HepG2 (cell line): ENCODE measurements around the gene ATG7. TPM values are rescaled to one million over a fixed set of nuclear protein-coding genes. Genes with fewer than 3 reads are reported as not detected.

Experiments
- ATAC-seq: fragments of 200-7000 bp; cut with Tn5 transposase; 3 replicates; pipeline ENCODE4 v1.9.1; 2020; ENCODE audit warnings: mild to moderate bottlenecking, moderate library complexity
- BruUV-seq: library from RNA; stranded (reverse); fragments of 400-500 nt; replicated peaks from 2 replicates; lab custom pipeline; 2021; lab: Mats Ljungman, UMichigan
- CTCF ChIA-PET: fragments of 300-600 bp; formaldehyde crosslinking; extraction: SDS; loops from one replicate; lab custom pipeline; 2021; ENCODE audit warnings: low total read pairs, inconsistent platforms, low intra/inter-chr PET ratio; lab: Yijun Ruan, JAX
- POLR2A ChIA-PET: fragments of 350-600 bp; sonication (Branson Sonifier 250); formaldehyde crosslinking; loops from one replicate; lab custom pipeline; 2020; ENCODE audit warnings: antibody characterized with exemption, inconsistent platforms; lab: Yijun Ruan, JAX
- DNase-seq: peaks from one replicate; pipeline ENCODE4 v3.0.0-alpha.2; 2015; ENCODE audit warnings: low spot score
- FAIRE-seq: peaks from 3 replicates; lab custom pipeline; 2011; peaks lifted over from hg19 to GRCh38; lab: Jason Lieb, UNC
- H2AFZ ChIP-seq: one replicate; pipeline ENCODE4 v1.6.1; 2011; ENCODE audit warnings: low read length, inconsistent platforms
- H3K27ac ChIP-seq: fragments of 300-600 bp; 3 replicates; pipeline ENCODE4 v1.8.0; 2011; ENCODE audit warnings: mixed run types, mild to moderate bottlenecking, mixed read lengths, low read length, inconsistent platforms; ENCODE audit not compliant: insufficient read depth; ENCODE audit errors: extremely low read length
- H3K27me3 ChIP-seq, 2 experiments: fragments of 200-600 bp in 1 of 2; 2 replicates in 1 of 2; 3 replicates in 1 of 2; pipeline versions ENCODE4 v1.6.0 to v1.8.0; 2011; ENCODE audit warnings: low read length in 2 of 2, mild to moderate bottlenecking in 2 of 2, moderate library complexity in 2 of 2, inconsistent platforms in 1 of 2; ENCODE audit not compliant: insufficient read depth in 2 of 2, control insufficient read depth in 1 of 2
- H3K36me3 ChIP-seq, 2 experiments: fragments of 200-600 bp in 1 of 2; replicated peaks in 1 of 2; 2 replicates in 1 of 2; 3 replicates in 1 of 2; pipeline versions ENCODE4 v1.5.1 to v1.8.0; 2011; ENCODE audit warnings: low read length in 2 of 2, inconsistent platforms in 1 of 2; ENCODE audit not compliant: insufficient read depth in 2 of 2, control insufficient read depth in 1 of 2
- H3K4me1 ChIP-seq: 2 replicates; pipeline ENCODE4 v1.5.1; 2012; ENCODE audit warnings: low read length, inconsistent platforms; ENCODE audit not compliant: insufficient read depth
- H3K4me2 ChIP-seq: 2 replicates; pipeline ENCODE4 v1.6.0; 2011; ENCODE audit warnings: low read depth, low read length, inconsistent platforms
- H3K4me3 ChIP-seq, 3 experiments: fragments of 200-600 bp in 1 of 3; sonication (generic), shearing (Covaris generic) in 1 of 3; replicated peaks in 1 of 3; 2 replicates each; pipeline ENCODE4 v1.5.1; 2011 to 2016; ENCODE audit warnings: low read length in 3 of 3, inconsistent platforms in 2 of 3, low read depth in 2 of 3, mild to moderate bottlenecking in 2 of 3, control low read depth in 1 of 3, mixed read lengths in 1 of 3; ENCODE audit not compliant: insufficient read depth in 1 of 3
- H3K79me2 ChIP-seq: one replicate; pipeline ENCODE4 v1.6.1; 2011; ENCODE audit warnings: low read length, inconsistent platforms; ENCODE audit not compliant: insufficient read depth
- H3K9ac ChIP-seq: 2 replicates; pipeline ENCODE4 v1.6.0; 2011; ENCODE audit warnings: mild to moderate bottlenecking, low read depth, low read length, inconsistent platforms; ENCODE audit not compliant: insufficient read depth
- H3K9me3 ChIP-seq: 2 replicates; pipeline ENCODE4 v1.5.1; 2012; ENCODE audit warnings: mild to moderate bottlenecking, low read length
- H4K20me1 ChIP-seq: 2 replicates; pipeline ENCODE4 v1.6.0; 2011; ENCODE audit warnings: inconsistent platforms, mild to moderate bottlenecking, low read length, moderate library complexity; ENCODE audit not compliant: insufficient read depth
- ARID3A ChIP-seq: IDR thresholded peaks from 2 replicates; pipeline ENCODE4 v1.6.1; 2012; ENCODE audit warnings: low read depth, low read length, improper control_type of control experiment
- ARNTL ChIP-seq: sonication (generic); formaldehyde crosslinking; IDR thresholded peaks from 2 replicates; pipeline ENCODE4 v1.4.0; 2020; ENCODE audit warnings: mild to moderate bottlenecking, missing genetic modification reagents
- CENPX ChIP-seq: sonication (generic); formaldehyde crosslinking; IDR thresholded peaks from 2 replicates; pipeline ENCODE4 v1.9.0; 2021; ENCODE audit warnings: mild to moderate bottlenecking, missing genetic modification reagents, moderate library complexity
- CERS6 ChIP-seq: sonication (generic); formaldehyde crosslinking; IDR thresholded peaks from 2 replicates; pipeline ENCODE4 v1.5.0; 2020; ENCODE audit warnings: missing genetic modification reagents
- GLI4 ChIP-seq: sonication (generic); formaldehyde crosslinking; IDR thresholded peaks from 2 replicates; pipeline ENCODE4 v1.5.1; 2020; ENCODE audit warnings: missing genetic modification reagents, mild to moderate bottlenecking, moderate library complexity, borderline replicate concordance
- GMEB1 ChIP-seq: sonication (generic); formaldehyde crosslinking; IDR thresholded peaks from 2 replicates; pipeline ENCODE4 v1.5.1; 2020; ENCODE audit warnings: missing genetic modification reagents, mild to moderate bottlenecking, borderline replicate concordance
- GPN1 ChIP-seq: sonication (generic); formaldehyde crosslinking; IDR thresholded peaks from 2 replicates; pipeline ENCODE4 v1.5.1; 2020; ENCODE audit warnings: missing genetic modification reagents, borderline replicate concordance
- SKI ChIP-seq: fragments of 450-650 bp; IDR thresholded peaks from one replicate; pipeline ENCODE4 v1.6.1; 2018; ENCODE audit warnings: mild to moderate bottlenecking; ENCODE audit not compliant: partially characterized antibody
- ZBED4 ChIP-seq: sonication (generic); formaldehyde crosslinking; IDR thresholded peaks from 2 replicates; pipeline ENCODE4 v1.4.0; 2020; ENCODE audit warnings: missing genetic modification reagents, borderline replicate concordance
- ZC3H13 ChIP-seq: sonication (generic); formaldehyde crosslinking; IDR thresholded peaks from 2 replicates; pipeline ENCODE4 v1.8.1; 2023; ENCODE audit warnings: mild to moderate bottlenecking, missing genetic modification reagents, moderate library complexity
- ZKSCAN5 ChIP-seq: sonication (generic); formaldehyde crosslinking; IDR thresholded peaks from 2 replicates; pipeline ENCODE4 v1.5.1; 2020; ENCODE audit warnings: mild to moderate bottlenecking, missing genetic modification reagents
- ZNF17 ChIP-seq: sonication (generic); formaldehyde crosslinking; IDR thresholded peaks from 2 replicates; pipeline ENCODE4 v1.5.0; 2020; ENCODE audit warnings: mild to moderate bottlenecking, missing genetic modification reagents
- ZNF331 ChIP-seq: sonication (generic); formaldehyde crosslinking; IDR thresholded peaks from 2 replicates; pipeline ENCODE4 v1.4.0; 2020; ENCODE audit warnings: missing genetic modification reagents
- ZNF530 ChIP-seq: sonication (generic); formaldehyde crosslinking; IDR thresholded peaks from 2 replicates; pipeline ENCODE4 v1.5.0; 2020; ENCODE audit warnings: low read depth, mild to moderate bottlenecking, missing genetic modification reagents
- ZNF580 ChIP-seq: IDR thresholded peaks from 2 replicates; pipeline ENCODE4 v1.6.1; 2016; ENCODE audit warnings: low read depth, borderline replicate concordance
- WGBS: methylation state at CpG from one replicate; pipeline ENCODE4 v1.1.6; 2017; ENCODE audit warnings: low lambda C conversion rate; 5-methylcytosine and 5-hydroxymethylcytosine counted together
- in situ Hi-C: cut with HindIII; loops from 2 replicates; pipeline ENCODE4 v1.10.0; 2017; ENCODE audit warnings: low pct_unique_long_range_greater_than_20kb; ENCODE audit not compliant: extremely low pct_ligation_motif_present
- intact Hi-C: fragments of 100-400 bp; cut with micrococcal nuclease; formaldehyde crosslinking; loops from one replicate; pipeline ENCODE4 v1.10.0; 2022; ENCODE audit not compliant: unreplicated experiment
- polyA plus RNA-seq, 8 experiments: library from polyadenylated mRNA; depleted of rRNA in 3 of 8; stranded (reverse) in 7 of 8; unstranded in 1 of 8; fragments of >200 nt; fragmentation: Illumina TruSeq in 4 of 8; extraction: Trizol in 4 of 8; gene quantifications; 2 replicates each; pipeline versions ENCODE4 v1.2.1 to v1.2.3, GENCODE V29; 2011 to 2016; ENCODE audit warnings: low read depth in 4 of 8, missing spikeins in 1 of 8, mixed read lengths in 1 of 8; ENCODE audit not compliant: insufficient read depth in 1 of 8
- total RNA-seq, 5 experiments: library from RNA; depleted of rRNA; stranded (reverse); fragments of >200 nt; fragmentation: Illumina TruSeq; extraction: Trizol; gene quantifications; 2 replicates each; pipeline ENCODE4 v1.2.3, GENCODE V29; 2016; ENCODE audit warnings: low read depth in 1 of 5

The ATG7 gene
- total and polyA plus RNA-seq, 2 of the 13 experiments (the other 11 are each of a cell fraction or from before 2014, with no cell fraction given): 7.8 to 22.1 TPM

GRCh38 chr3:11423868-11424267 is 151.7 kb downstream of the ATG7 start:
- H4K20me1 ChIP-seq: no peaks in the 10 kb centered on the region
- no peak overlapping the region for H2AFZ ChIP-seq
- ChIA-PET CTCF (no interaction called here), POLR2A (no interaction called here)
- no peaks in the 10 kb centered on the region; a peak in 1 of 5 replicates for H3K27me3 ChIP-seq
- BruUV-seq: no TSS peak
- H3K9ac ChIP-seq: no peak overlapping the region
- in situ Hi-C loops (no loop called here), intact Hi-C loops (no loop called here)
- H3K4me1 ChIP-seq: no peaks in the 10 kb centered on the region
- no peaks in the 10 kb centered on the region for H3K79me2 ChIP-seq
- H3K36me3 ChIP-seq: no peaks in the 10 kb centered on the region
- no peak overlapping the region for H3K4me2 ChIP-seq
- no peak for DNase-seq
- WGBS: 93% methylated on average over 6 of the region's 6 CpGs
- H3K4me3 ChIP-seq: no peak overlapping the region
- no peak for FAIRE-seq
- no peak overlapping the region for H3K27ac ChIP-seq
- H3K9me3 ChIP-seq: no peaks in the 10 kb centered on the region
- ATAC-seq: no peak
- TF ChIP-seq ZNF331 (CRISPR knock-in tag) (no peak), ZNF530 (no peak), ZNF17 (no peak), ARID3A (no peak), SKI (no peak), GMEB1 (CRISPR knock-in tag) (no peak), CENPX (CRISPR knock-in tag) (no peak), ZKSCAN5 (CRISPR knock-in tag) (no peak), ARNTL (CRISPR knock-in tag) (no peak), ZNF580 (no peak), ZC3H13 (CRISPR knock-in tag) (no peak), GLI4 (no peak), CERS6 (no peak), ZBED4 (CRISPR knock-in tag) (no peak), GPN1 (CRISPR knock-in tag) (no peak)
